ENCODE data around the gene MMD.

The MMD gene

GRCh38 chr17:55435408-55435807, 13.8 kb upstream of the MMD start:
- no peak for TF ChIP-seq CTCF (IDR thresholded peaks at IDR 0.05)
- no peaks in the 10 kb centered on the region for H3K9me3 ChIP-seq (ENCODE audit: control insufficient read depth, low read length)
- no peak overlapping the region for H3K9ac ChIP-seq
- H3K36me3 ChIP-seq (ENCODE audit: control insufficient read depth, insufficient read depth, low read length), result no peaks in the 10 kb centered on the region
- H3K4me2 ChIP-seq (ENCODE audit: low read length), result no peak overlapping the region
- H3K79me2 ChIP-seq, result no peaks in the 10 kb centered on the region
- H3K4me3 ChIP-seq (ENCODE audit: low read depth, low read length), result no peak overlapping the region
- H2AFZ ChIP-seq, result no peak overlapping the region
- no peaks in the 10 kb centered on the region for H3K27me3 ChIP-seq (ENCODE audit: control insufficient read depth, insufficient read depth, low read length)
- H3K4me1 ChIP-seq, result peaks cover 29% of the 10 kb centered on the region
- H3K27ac ChIP-seq, result no peak overlapping the region

- H3K4me1 ChIP-seq, result peaks cover 29% of the 10 kb centered on the region
- no peak overlapping the region for H2AFZ ChIP-seq
- no peaks in the 10 kb centered on the region for H3K27me3 ChIP-seq (ENCODE audit: control insufficient read depth, insufficient read depth, low read length)
- H3K79me2 ChIP-seq, result no peaks in the 10 kb centered on the region
- no peaks in the 10 kb centered on the region for H3K36me3 ChIP-seq (ENCODE audit: control insufficient read depth, insufficient read depth, low read length)
- H3K27ac ChIP-seq, result peak overlapping the region; percentile 74
- no peak overlapping the region for H3K4me2 ChIP-seq (ENCODE audit: low read length)
- H3K4me3 ChIP-seq (ENCODE audit: low read depth, low read length), result no peak overlapping the region
- no peak overlapping the region for H3K9ac ChIP-seq
- TF ChIP-seq CTCF (IDR thresholded peaks at IDR 0.05), result no peak
- no peaks in the 10 kb centered on the region for H3K9me3 ChIP-seq (ENCODE audit: control insufficient read depth, low read length)
Observed at GRCh38 chr17:55434721-55435120, 13.1 kb upstream of the MMD start.

- Histone ChIP-seq H3K36me3 (ENCODE audit: control insufficient read depth, insufficient read depth, low read length) (no peaks in the 10 kb centered on the region), H2AFZ (peak overlapping the region; percentile 6), H3K27ac (peak overlapping the region; percentile 74), H3K4me2 (ENCODE audit: low read length) (peak overlapping the region; percentile 32), H3K4me3 (ENCODE audit: low read depth, low read length) (peak overlapping the region; percentile 25), H3K9ac (no peak overlapping the region), H3K27me3 (ENCODE audit: control insufficient read depth, insufficient read depth, low read length) (no peaks in the 10 kb centered on the region), H3K9me3 (ENCODE audit: control insufficient read depth, low read length) (no peaks in the 10 kb centered on the region), H3K4me1 (peaks cover 29% of the 10 kb centered on the region), H3K79me2 (no peaks in the 10 kb centered on the region)
- TF ChIP-seq CTCF (IDR thresholded peaks at IDR 0.05), result no peak
Observed at GRCh38 chr17:55433629-55434422, 12.2 kb upstream of the MMD start.

- H3K27me3 ChIP-seq (ENCODE audit: control insufficient read depth, insufficient read depth, low read length), result no peaks in the 10 kb centered on the region
- no peaks in the 10 kb centered on the region for H3K9me3 ChIP-seq (ENCODE audit: control insufficient read depth, low read length)
- H3K36me3 ChIP-seq (ENCODE audit: control insufficient read depth, insufficient read depth, low read length), result no peaks in the 10 kb centered on the region
- H3K9ac ChIP-seq, result no peak overlapping the region
- H2AFZ ChIP-seq, result peak overlapping the region; percentile 6
- no peaks in the 10 kb centered on the region for H3K79me2 ChIP-seq
- TF ChIP-seq CTCF (IDR thresholded peaks at IDR 0.05), result no peak
- H3K4me3 ChIP-seq (ENCODE audit: low read depth, low read length), result peak overlapping the region; percentile 25
- H3K27ac ChIP-seq, result peak overlapping the region; percentile 74
- H3K4me1 ChIP-seq, result peaks cover 29% of the 10 kb centered on the region
- H3K4me2 ChIP-seq (ENCODE audit: low read length), result peak overlapping the region; percentile 32
Observed at GRCh38 chr17:55433029-55433628, 11.5 kb upstream of the MMD start.
